GM19328 (cell line): ENCODE measurements around the gene PPM1A.
"Not testable (repeated sequence)": the region's sequence is repeated elsewhere in the genome, so short reads cannot be mapped to it uniquely, and the experiment has no call there.

Experiments used
- ATAC-seq: cut with Tn5 transposase; IDR thresholded peaks from one replicate; pipeline ENCODE4 v1.9.1; 2021; ENCODE audit warnings: mild to moderate bottlenecking, moderate library complexity; ENCODE audit not compliant: unreplicated experiment

PPM1A gene

DNA sequence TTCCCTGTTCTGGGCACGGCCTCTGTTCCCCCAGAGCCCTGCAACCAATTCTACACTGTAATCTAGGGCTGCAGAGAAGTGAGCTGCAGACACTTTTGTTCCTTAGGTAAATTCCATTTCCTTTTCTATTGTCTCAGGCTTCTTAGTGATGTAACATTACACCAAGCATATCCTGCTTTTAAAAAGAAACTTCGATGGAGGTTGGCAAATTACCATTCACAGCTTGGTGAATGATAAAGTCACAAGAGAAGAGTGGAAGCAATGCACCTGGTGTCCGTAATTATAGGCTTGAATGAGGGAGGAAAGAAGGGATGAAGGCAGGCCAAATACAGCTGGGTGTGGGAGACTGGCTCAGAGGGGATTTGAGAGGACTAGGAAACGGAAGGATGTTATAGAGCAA is 68.6 kb downstream of the PPM1A start:
- ATAC-seq: no peak

DNA sequence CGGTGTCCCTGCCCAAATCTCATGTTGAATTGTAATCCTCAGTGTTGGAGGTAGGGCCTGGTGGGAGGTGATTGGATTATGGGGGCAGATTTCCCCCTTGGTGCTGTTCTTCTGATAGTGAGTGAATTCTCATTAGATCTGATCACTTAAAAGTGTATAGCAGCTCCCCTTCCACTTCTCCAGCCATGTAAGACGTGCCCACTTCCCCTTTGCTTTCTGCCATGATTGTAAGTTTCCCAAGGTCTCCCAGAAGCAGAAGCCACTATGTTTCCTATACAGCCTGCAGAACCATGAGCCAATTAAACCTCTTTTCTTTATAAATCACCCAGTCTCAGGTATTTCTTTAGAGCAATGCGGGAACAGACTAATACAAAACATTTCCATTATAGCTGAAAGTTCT is 71.8 kb downstream of the PPM1A start:
- not testable (repeated sequence) for ATAC-seq

DNA sequence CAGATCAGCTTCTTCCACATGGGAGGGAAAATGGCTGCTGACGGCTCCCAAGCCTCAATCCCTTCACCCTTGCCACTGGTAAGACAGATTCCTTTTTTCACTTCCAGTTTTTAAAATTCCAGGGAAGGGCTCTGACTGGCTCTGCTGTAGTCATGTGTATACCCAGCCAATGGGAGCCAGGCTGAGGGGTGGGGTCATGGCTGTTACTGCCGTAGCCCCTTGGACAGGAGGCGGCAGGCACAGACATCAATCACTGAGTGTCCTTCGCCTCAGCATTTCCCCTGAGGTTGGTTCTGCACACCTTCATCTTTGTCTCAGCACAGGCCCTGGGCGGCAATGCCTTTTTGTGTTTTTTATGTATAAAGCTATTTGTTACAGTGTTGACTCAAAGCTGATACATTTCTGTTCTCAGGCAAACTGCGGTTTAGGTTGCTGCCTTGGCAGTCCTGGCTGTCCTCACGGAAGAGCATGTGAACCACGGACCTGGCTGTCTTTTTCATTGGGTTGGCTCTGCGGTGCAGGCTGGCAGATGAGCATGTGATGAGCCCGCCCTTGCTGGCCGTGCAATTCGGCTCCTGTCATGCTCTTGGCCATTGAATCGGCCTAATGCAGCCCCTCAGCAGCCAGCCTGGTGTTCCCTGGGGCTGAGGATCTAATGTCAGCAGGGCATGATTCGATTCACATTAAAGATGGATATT is 74.3 kb downstream of the PPM1A start:
- no peak for ATAC-seq

- ATAC-seq: no peak
These were observed 75.8 kb downstream of the PPM1A start for GRCh38 chr14:60324837-60325236.

DNA sequence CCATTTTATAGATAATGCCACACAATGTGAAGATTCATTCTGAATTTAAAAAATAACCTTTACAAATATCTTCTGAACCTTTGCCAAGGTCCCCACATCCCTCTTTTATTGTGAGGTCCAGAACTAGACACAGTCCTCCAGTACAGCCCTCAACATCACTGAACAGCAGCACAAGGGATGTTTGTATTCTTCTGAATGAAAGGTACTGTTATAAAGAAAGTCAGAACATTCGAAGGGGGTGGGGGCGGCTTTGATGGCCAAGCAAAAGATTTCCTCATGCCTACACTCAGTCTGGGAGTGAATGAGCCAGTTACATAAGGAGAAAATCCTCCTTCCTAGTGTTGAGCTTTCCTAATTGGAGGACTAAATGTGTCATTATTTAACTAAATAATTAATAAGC is 77.3 kb downstream of the PPM1A start:
- no peak for ATAC-seq

GRCh38 chr14:60327447-60328331 is 78.7 kb downstream of the PPM1A start:
- peak; percentile 62 for ATAC-seq

GRCh38 chr14:60328583-60328982 is 79.6 kb downstream of the PPM1A start:
- ATAC-seq: no peak

- no peak for ATAC-seq
These were observed 80.3 kb downstream of the PPM1A start for GRCh38 chr14:60329274-60329673.

- peak; percentile 54 for ATAC-seq
These were observed 82.4 kb downstream of the PPM1A start for GRCh38 chr14:60331201-60332045.

- no peak for ATAC-seq
These were observed 83.0 kb downstream of the PPM1A start for GRCh38 chr14:60332046-60332399.

DNA sequence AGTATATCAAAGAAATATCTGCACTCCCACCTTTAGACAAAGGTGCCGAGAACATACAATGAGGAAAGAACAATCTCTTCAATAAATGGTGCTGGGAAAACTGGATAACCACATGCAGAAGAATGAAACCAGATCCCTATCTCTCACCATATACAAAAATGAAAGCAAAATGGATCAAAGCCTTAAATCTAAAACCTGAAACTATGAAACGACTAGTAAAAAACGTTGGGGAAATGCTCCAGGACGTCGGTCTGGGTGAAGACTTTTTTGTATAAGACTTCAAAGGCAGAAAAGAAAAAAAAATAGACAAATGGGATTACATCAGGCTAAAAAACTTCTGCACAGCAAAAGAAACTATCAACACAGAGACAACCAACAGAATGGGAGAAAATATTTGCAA is 83.8 kb downstream of the PPM1A start:
- ATAC-seq: no peak

GRCh38 chr14:60339571-60339970 is 90.5 kb downstream of the PPM1A start:
- no peak for ATAC-seq

GRCh38 chr14:60343571-60344071 is 94.6 kb downstream of the PPM1A start:
- ATAC-seq: no peak

- no peak for ATAC-seq
These were observed 95.7 kb downstream of the PPM1A start for GRCh38 chr14:60344751-60345150.

GRCh38 chr14:60346706-60347105 is 97.7 kb downstream of the PPM1A start:
- ATAC-seq: no peak

GRCh38 chr14:60348211-60348610 is 99.2 kb downstream of the PPM1A start:
- ATAC-seq: no peak
